Right lobe of liver (tissue), 6 donors: ENCODE results near the gene KCNQ1OT1. TPM values are rescaled to one million over a fixed set of nuclear protein-coding genes. Genes with fewer than 3 reads are reported as not detected.

ENCODE experiments used
- ATAC-seq, 4 donors: fragments of 200-7000 bp; cut with Tn5 transposase; one replicate each; pipeline ENCODE4 v1.9.1; 2020; ENCODE audit warnings: mild to moderate bottlenecking in 4 of 4, moderate library complexity in 4 of 4
- DNase-seq, 3 donors: peaks; one replicate each; pipeline ENCODE4 v3.0.0-alpha.2; 2020
- H3K27ac ChIP-seq, 3 donors: fragments of 200-600 bp; one replicate each; pipeline ENCODE4 v1.8.0; 2022
- H3K27me3 ChIP-seq, 2 donors: fragments of 200-600 bp; one replicate each; pipeline ENCODE4 v1.8.0; 2022
- H3K36me3 ChIP-seq, 4 donors: fragments of 200-600 bp; sonication (generic) in 1 of 4; one replicate each; pipeline versions ENCODE4 v1.5.1 to v1.8.0; 2017 to 2022; ENCODE audit warnings: control low read depth in 1 of 4
- H3K4me1 ChIP-seq, 4 donors: fragments of 200-600 bp; sonication (generic) in 1 of 4; one replicate each; pipeline versions ENCODE4 v1.5.1 to v1.8.0; 2017 to 2022; ENCODE audit warnings: control low read depth in 1 of 4
- H3K4me3 ChIP-seq, 3 donors: fragments of 200-600 bp; one replicate each; pipeline ENCODE4 v1.8.0; 2022
- H3K9me3 ChIP-seq, 4 donors: fragments of 200-600 bp; sonication (generic) in 1 of 4; one replicate each; pipeline versions ENCODE4 v1.5.1 to v1.8.0; 2017 to 2022; ENCODE audit warnings: control low read depth in 1 of 4
- POLR2A ChIP-seq: fragments of 450-650 bp; IDR thresholded peaks from one replicate; pipeline ENCODE4 v1.6.1; 2017; ENCODE audit warnings: antibody characterized with exemption, mild to moderate bottlenecking
- WGBS: methylation state at CpG from one replicate; pipeline ENCODE4 v1.1.6; 2018; ENCODE audit warnings: low coverage, low lambda C conversion rate; ENCODE audit not compliant: insufficient coverage; ENCODE audit errors: missing lambda C conversion rate; 5-methylcytosine and 5-hydroxymethylcytosine counted together
- intact Hi-C, 2 donors: fragments of 100-400 bp; cut with DNase I; formaldehyde crosslinking; loops; one replicate each; pipeline versions ENCODE4 v1.11.2 to v1.14.1; 2022
- total RNA-seq, 6 experiments: library from RNA; depleted of rRNA in 2 of 6; stranded (reverse); fragments of >200 nt in 2 of 6; fragmentation: NEBNext Ultra II Directional in 3 of 6; extraction: Animal tissue kit (Norgen Biotek cat#: 25700) in 3 of 6; gene quantifications; one replicate each; pipeline versions ENCODE4 v1.1.0 to v1.2.4, GENCODE V29; 2016 to 2023
- TF ChIP-seq, protein P1 (sequence below), 4 donors: fragments of 200-600 bp in 3 of 4; fragments of 450-650 bp in 1 of 4; IDR thresholded peaks; one replicate each; pipeline versions ENCODE4 v1.5.1 to v1.8.0; 2016 to 2022; ENCODE audit warnings: antibody characterized with exemption in 4 of 4, mild to moderate bottlenecking in 2 of 4
- donor health status: DM: no; HTN: yes; CAD: no.
- donor health status: DM: no; HTN: no; CAD: no.
- donor health status: DM: no; HTN: no; CAD: no.
- donor health status: DM: no; HTN: yes; CAD: no.
- donor health status: DM: no; HTN: yes; CAD: no.

KCNQ1OT1 gene
- total RNA-seq, 6 experiments from 2014 or later, result 0.37 to 1.7 (median 0.60) TPM

DNA sequence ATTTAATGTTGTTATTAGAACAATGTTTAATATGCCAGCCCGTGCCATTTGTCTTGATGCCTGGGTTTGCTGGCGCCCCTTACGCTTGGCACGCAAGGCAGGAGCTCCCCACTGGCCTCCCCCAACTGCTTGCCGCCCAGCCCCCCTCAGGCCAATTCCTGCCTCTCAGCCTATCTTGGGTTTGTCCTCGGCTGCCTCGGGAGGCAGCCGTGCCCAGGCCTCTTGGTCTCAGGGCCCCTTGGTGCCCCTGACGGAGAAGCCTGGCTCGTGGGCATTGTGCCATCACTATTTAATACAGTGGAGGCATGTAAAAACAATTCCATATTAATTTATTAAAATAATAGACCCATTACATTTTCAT is 119.8 kb downstream of the KCNQ1OT1 start:
- no peak for TF ChIP-seq POLR2A
- TF ChIP-seq, protein P1, sequence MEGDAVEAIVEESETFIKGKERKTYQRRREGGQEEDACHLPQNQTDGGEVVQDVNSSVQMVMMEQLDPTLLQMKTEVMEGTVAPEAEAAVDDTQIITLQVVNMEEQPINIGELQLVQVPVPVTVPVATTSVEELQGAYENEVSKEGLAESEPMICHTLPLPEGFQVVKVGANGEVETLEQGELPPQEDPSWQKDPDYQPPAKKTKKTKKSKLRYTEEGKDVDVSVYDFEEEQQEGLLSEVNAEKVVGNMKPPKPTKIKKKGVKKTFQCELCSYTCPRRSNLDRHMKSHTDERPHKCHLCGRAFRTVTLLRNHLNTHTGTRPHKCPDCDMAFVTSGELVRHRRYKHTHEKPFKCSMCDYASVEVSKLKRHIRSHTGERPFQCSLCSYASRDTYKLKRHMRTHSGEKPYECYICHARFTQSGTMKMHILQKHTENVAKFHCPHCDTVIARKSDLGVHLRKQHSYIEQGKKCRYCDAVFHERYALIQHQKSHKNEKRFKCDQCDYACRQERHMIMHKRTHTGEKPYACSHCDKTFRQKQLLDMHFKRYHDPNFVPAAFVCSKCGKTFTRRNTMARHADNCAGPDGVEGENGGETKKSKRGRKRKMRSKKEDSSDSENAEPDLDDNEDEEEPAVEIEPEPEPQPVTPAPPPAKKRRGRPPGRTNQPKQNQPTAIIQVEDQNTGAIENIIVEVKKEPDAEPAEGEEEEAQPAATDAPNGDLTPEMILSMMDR (IDR thresholded peaks at IDR 0.05), result no peak
- Histone ChIP-seq H3K36me3 (no peaks in the 10 kb centered on the region), H3K4me1 (no peaks in the 10 kb centered on the region), H3K9me3 (no peaks in the 10 kb centered on the region), H3K4me3 (no peak overlapping the region), H3K27me3 (no peaks in the 10 kb centered on the region), H3K27ac (no peak overlapping the region)
- ATAC-seq (no peak), DNase-seq (peak in 2 of 3 donors; percentile 26 to 31)
- 75% methylated on average over 10 of the region's 10 CpGs for WGBS
- intact Hi-C loops, result no loop called here

DNA sequence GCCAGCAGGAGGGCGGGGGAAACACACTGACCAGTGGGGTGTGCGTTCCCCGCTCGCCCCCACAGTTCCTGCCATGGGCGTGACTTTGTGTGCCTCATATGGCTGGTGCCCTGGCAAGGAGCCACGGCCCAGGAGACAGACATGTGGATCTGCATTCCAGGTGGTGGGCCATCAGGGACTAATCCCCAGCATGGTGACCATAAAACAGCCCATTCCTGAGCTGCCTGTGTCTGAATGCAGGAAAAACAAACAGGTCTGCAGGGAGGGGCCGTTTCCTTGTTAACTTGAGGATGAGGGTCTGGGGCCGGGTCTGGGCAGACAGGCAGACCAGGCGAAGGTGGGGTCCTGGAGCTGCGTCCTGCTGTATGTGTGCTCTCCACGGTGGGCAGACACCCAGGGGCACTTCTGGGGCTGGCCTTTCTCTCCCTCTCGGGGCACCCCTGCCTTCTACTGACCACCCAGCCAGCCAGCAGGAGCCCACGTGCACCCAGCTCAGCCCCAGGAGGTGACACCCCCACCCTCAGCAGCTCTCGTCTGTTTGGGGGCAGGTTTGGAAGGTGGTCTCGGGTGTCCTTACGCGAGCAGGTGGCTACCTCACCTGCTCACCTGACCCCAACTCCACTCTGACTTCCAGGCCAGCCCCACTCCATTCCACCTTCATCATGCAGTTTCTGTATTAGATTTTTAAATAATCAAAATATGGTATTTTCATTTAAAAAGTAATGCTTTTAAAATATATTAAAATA is 120.3 kb downstream of the KCNQ1OT1 start:
- Histone ChIP-seq H3K9me3 (no peaks in the 10 kb centered on the region), H3K27ac (no peak overlapping the region), H3K4me3 (no peak overlapping the region), H3K36me3 (no peaks in the 10 kb centered on the region), H3K27me3 (no peaks in the 10 kb centered on the region), H3K4me1 (no peaks in the 10 kb centered on the region)
- TF ChIP-seq, protein P1 (IDR thresholded peaks at IDR 0.05), result no peak
- no peak for TF ChIP-seq POLR2A
- intact Hi-C loops, result no loop called here
- peak; percentile 14 to 53 (median 37) for DNase-seq
- 40% methylated on average over 2 of the region's 17 CpGs for WGBS
- ATAC-seq, result no peak

DNA sequence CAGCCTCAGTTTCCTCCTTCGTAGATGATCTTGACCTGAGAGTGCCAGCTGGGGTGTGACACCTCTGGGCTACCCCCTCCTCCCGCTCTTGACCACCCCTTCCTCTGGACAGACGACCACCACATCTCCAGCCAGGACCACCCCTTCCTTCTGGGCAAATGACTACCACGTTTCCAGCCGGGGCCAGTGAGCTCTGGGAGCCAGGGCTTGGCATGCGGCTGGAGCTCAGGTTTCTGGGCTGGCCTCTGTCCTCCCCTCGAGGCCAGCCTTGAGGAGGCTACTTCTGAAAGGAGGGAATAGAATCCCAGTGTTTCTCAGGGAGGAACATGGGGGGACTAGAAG is 120.9 kb downstream of the KCNQ1OT1 start:
- Histone ChIP-seq H3K9me3 (no peaks in the 10 kb centered on the region), H3K4me3 (no peak overlapping the region), H3K36me3 (no peaks in the 10 kb centered on the region), H3K27me3 (no peaks in the 10 kb centered on the region), H3K4me1 (no peaks in the 10 kb centered on the region), H3K27ac (no peak overlapping the region)
- intact Hi-C loops, result no loop called here
- ATAC-seq, result no peak
- peak in 1 of 3 donors; percentile 50 for DNase-seq
- no CpG with 5 or more reads among the region's 7 CpGs for WGBS
- no peak for TF ChIP-seq POLR2A
- TF ChIP-seq, protein P1 (IDR thresholded peaks at IDR 0.05), result no peak

DNA sequence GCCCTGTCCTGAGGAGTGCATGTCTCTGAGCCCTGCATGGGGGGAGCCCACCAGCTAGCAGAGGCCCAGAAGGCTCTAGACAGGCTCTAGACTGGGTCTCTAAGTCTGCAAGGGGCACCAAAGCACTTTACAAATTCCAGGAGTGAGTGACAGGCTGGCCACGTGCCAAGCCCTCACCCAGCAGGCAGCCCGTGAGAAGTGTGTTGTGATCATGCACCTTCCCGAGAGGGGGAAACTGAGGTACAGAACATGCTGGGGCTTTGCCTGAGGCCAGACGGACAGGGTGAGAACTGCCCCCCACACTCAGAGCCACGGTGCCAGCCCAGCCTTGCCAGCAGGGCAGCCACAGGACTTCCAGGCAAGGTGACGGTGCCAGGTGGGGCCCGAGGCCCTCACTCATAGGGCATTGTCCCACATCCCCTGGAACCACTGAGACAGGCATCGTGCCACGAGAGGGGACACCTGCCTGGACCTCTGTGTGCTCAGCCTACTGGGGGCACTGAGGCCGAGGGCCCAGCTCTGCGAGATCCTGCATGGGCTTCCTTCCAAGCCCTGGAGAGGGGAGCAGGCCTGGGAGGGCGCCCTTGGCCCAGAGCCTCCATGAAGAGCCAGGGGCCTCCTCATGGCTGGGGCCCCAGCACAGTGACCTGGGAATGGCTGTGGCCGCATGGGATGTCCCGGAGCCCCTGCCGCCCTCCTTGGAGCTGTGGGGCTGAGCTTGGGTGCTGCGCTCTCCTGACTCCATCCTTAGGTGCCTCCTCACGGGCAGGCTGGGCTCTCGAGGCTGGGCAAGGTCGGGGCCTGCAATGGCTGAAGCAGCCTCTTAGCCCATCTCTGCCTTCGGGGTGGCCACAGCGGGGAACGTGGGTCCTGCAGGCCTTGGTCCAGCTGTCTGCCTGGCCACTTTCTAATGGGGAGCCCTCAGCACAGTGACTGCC is 121.5 kb downstream of the KCNQ1OT1 start:
- Histone ChIP-seq H3K27me3 (no peaks in the 10 kb centered on the region), H3K4me1 (no peaks in the 10 kb centered on the region), H3K36me3 (no peaks in the 10 kb centered on the region), H3K4me3 (no peak overlapping the region), H3K9me3 (no peaks in the 10 kb centered on the region), H3K27ac (no peak overlapping the region)
- TF ChIP-seq, protein P1 (IDR thresholded peaks at IDR 0.05), result no peak
- TF ChIP-seq POLR2A, result no peak
- DNase-seq, result peak; percentile 15 to 46 (median 37)
- no peak for ATAC-seq
- intact Hi-C loops, result no loop called here
- WGBS, result 100% methylated on average over 3 of the region's 22 CpGs
